ENCODE data around the gene CEP41. TPM values are rescaled to one million over a fixed set of nuclear protein-coding genes. Genes with fewer than 3 reads are reported as not detected.

CEP41 gene
- total RNA-seq, 4 donors from 2014 or later: 4.4 to 9.6 (median 5.3) TPM

GRCh38 chr7:130444751-130445407 is 4.1 kb upstream of the CEP41 start:
- WGBS, 2 donors: 75 to 80% methylated on average over 5 of the region's 5 CpGs
- no peak overlapping the region for H3K27ac ChIP-seq
- TF ChIP-seq EP300 (IDR thresholded peaks at IDR 0.05): no peak
- TF ChIP-seq CTCF (IDR thresholded peaks at IDR 0.05): no peak
- TF ChIP-seq POLR2A (IDR thresholded peaks at IDR 0.05): no peak

DNA sequence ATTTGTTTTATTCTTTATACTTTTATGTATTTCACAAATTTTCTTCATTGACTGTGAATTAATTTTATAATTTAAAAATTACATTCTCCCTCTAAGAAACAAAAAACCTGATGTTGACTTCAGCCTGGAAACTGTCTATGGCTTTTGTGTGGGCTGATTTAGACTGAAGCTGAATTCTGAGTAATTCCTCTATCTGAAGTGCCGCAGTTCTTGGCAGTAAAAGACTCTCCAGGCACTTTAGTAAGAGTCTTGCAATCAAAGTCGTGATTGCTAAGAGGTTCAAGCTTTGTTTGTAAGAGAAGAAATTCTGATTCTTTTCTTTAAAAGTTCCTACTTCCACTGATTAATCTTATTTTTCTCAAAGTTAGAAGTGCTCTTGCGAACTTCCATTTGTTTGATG is 3.4 kb upstream of the CEP41 start:
- WGBS, 2 donors: 30 to 35% methylated on average over 3 of the region's 3 CpGs
- Histone ChIP-seq H3K4me1 (peaks cover 0 to 25% (median 4%) of the 10 kb centered on the region in 4 donors), H3K27me3 (no peaks in the 10 kb centered on the region), H3K4me3 (no peak overlapping the region), H3K9me3 (peaks cover 0 to 10% (median 2%) of the 10 kb centered on the region in 4 donors), H3K27ac (no peak overlapping the region), H3K36me3 (no peaks in the 10 kb centered on the region)
- no peak for DNase-seq (ENCODE audit: low spot score in 2 of 2)
- TF ChIP-seq EP300 (IDR thresholded peaks at IDR 0.05): no peak

More at GRCh38 chr7:130444751-130445407, 4.1 kb upstream of the CEP41 start:
- Histone ChIP-seq H3K4me1 (peaks cover 0 to 23% (median 4%) of the 10 kb centered on the region in 4 donors), H3K4me3 (no peak overlapping the region), H3K27me3 (no peaks in the 10 kb centered on the region), H3K36me3 (no peaks in the 10 kb centered on the region), H3K9me3 (peaks cover 0 to 10% (median 2%) of the 10 kb centered on the region in 4 donors)
- no peak for DNase-seq (ENCODE audit: low spot score in 2 of 2)

GRCh38 chr7:130442601-130443000 is 1.8 kb upstream of the CEP41 start:
- WGBS, 2 donors: 83 to 84% methylated on average over 7 of the region's 7 CpGs

DNA sequence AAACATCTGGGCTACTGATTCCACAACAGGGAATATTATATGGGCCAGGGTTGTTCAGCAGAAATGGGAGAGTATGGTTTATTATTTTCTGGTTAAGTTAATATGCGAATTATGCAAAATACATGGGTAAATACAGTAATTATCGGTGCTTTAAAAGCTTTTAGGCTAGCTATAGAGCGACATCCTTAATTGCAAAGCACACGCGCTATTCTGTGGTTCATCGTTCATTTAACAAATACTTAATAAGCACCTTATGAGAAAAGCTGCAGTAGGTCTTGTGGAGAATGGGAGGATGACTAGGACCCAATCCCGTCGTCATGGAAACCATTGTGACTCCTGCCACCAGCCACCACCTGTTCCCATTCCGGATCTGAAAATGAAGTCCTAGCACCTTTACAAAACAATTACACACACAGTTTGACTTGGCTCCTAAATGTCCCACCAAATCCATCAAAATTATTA is 623 bp upstream of the CEP41 start:
- no peaks in the 10 kb centered on the region for H3K9me3 ChIP-seq
- WGBS, 2 donors: 13 to 23% methylated on average over 9 of the region's 9 CpGs
- H3K4me3 ChIP-seq: peak overlapping the region; percentile 68 to 85 (median 78)
- peaks cover 0 to 25% (median 4%) of the 10 kb centered on the region in 4 donors for H3K4me1 ChIP-seq
- no peak for DNase-seq (ENCODE audit: low spot score in 2 of 2)
- no peaks in the 10 kb centered on the region for H3K36me3 ChIP-seq
- peak overlapping the region; percentile 67 to 94 (median 88) for H3K27ac ChIP-seq
- H3K27me3 ChIP-seq: no peaks in the 10 kb centered on the region
- TF ChIP-seq POLR2A (IDR thresholded peaks at IDR 0.05): peak in 1 of 2 donors; percentile 14
- TF ChIP-seq CTCF (IDR thresholded peaks at IDR 0.05): no peak

More at GRCh38 chr7:130442601-130443000, 1.8 kb upstream of the CEP41 start:
- Histone ChIP-seq H3K27ac (no peak overlapping the region), H3K27me3 (no peaks in the 10 kb centered on the region), H3K4me3 (no peak overlapping the region), H3K9me3 (peaks cover 0 to 6% (median 0%) of the 10 kb centered on the region in 4 donors), H3K36me3 (no peaks in the 10 kb centered on the region), H3K4me1 (peaks cover 0 to 25% (median 4%) of the 10 kb centered on the region in 4 donors)
- no peak for DNase-seq (ENCODE audit: low spot score in 2 of 2)
- TF ChIP-seq EP300 (IDR thresholded peaks at IDR 0.05) (no peak), POLR2A (IDR thresholded peaks at IDR 0.05) (no peak), CTCF (IDR thresholded peaks at IDR 0.05) (no peak)

GRCh38 chr7:130436253-130436652 is 4.6 kb downstream of the CEP41 start:
- no peak overlapping the region for H3K27ac ChIP-seq
- no peak for DNase-seq (ENCODE audit: low spot score in 2 of 2)
- H3K9me3 ChIP-seq: no peaks in the 10 kb centered on the region
- TF ChIP-seq POLR2A (IDR thresholded peaks at IDR 0.05) (no peak), CTCF (IDR thresholded peaks at IDR 0.05) (no peak), EP300 (IDR thresholded peaks at IDR 0.05) (no peak)
- 85 to 92% methylated on average over 1 of the region's 1 CpG for WGBS, 2 donors
- H3K4me3 ChIP-seq: no peak overlapping the region
- H3K27me3 ChIP-seq: no peaks in the 10 kb centered on the region
- H3K4me1 ChIP-seq: peaks cover 0 to 29% (median 6%) of the 10 kb centered on the region in 4 donors
- H3K36me3 ChIP-seq: no peaks in the 10 kb centered on the region
